ENCODE data around the gene KHK. TPM values are rescaled to one million over a fixed set of nuclear protein-coding genes. Genes with fewer than 3 reads are reported as not detected.

Gene KHK
- total and polyA plus RNA-seq, 9 of the 15 experiments (the other 6 are each of a cell fraction or from before 2014, with no cell fraction given) = 1.5 to 10.7 (median 5.2) TPM

- no peak for TF ChIP-seq ZNF407 (IDR thresholded peaks at IDR 0.05; ENCODE audit: low read depth)
- no peak for TF ChIP-seq MECOM (CRISPR knock-in tag; IDR thresholded peaks at IDR 0.05)
- TF ChIP-seq RERE (CRISPR knock-in tag; IDR thresholded peaks at IDR 0.05; ENCODE audit: borderline replicate concordance) = no peak
- TF ChIP-seq CHD2 (IDR thresholded peaks at IDR 0.05; ENCODE audit: low read depth, low read length) = peak; percentile 24; the same call in 1 of the 2 replicates
- TF ChIP-seq E2F8 (IDR thresholded peaks at IDR 0.05; ENCODE audit: low read depth, partially characterized antibody) = peak; percentile 98
- no peak for TF ChIP-seq HDAC3 (IDR thresholded peaks at IDR 0.05; ENCODE audit: borderline replicate concordance, partially characterized antibody)
- TF ChIP-seq ARNT (IDR thresholded peaks at IDR 0.05) = no peak
- no peak for TF ChIP-seq ERF (CRISPR knock-in tag; IDR thresholded peaks at IDR 0.05)
- no peak for TF ChIP-seq BRCA1 (IDR thresholded peaks at IDR 0.05)
- TF ChIP-seq BRCA1 (CRISPR knock-in tag; IDR thresholded peaks at IDR 0.05) = no peak
Observed at GRCh38 chr2:27086090-27086723, 365 bp upstream of the KHK start (continued).
